IPS-18c (cell line): ENCODE results near the gene VAMP2.

ENCODE experiments used
- H3K4me3 ChIP-seq: 2 replicates; pipeline ENCODE4 v1.7.0; 2013; ENCODE audit warnings: low read depth, mild to moderate bottlenecking, low read length, moderate library complexity; ENCODE audit not compliant: insufficient read depth
- H3K9me3 ChIP-seq: one replicate; pipeline ENCODE4 v1.6.1; 2013; ENCODE audit warnings: mild to moderate bottlenecking, low read length, moderate library complexity; ENCODE audit not compliant: control insufficient read depth, insufficient read depth

The VAMP2 gene

GRCh38 chr17:8160224-8160577 lies 2.5 kb downstream of the VAMP2 start:
- H3K4me3 ChIP-seq, result no peak overlapping the region
- no peaks in the 10 kb centered on the region for H3K9me3 ChIP-seq

GRCh38 chr17:8159459-8160223 lies 3.1 kb downstream of the VAMP2 start:
- H3K4me3 ChIP-seq, result no peak overlapping the region
- H3K9me3 ChIP-seq, result no peaks in the 10 kb centered on the region

- Histone ChIP-seq H3K9me3 (no peaks in the 10 kb centered on the region), H3K4me3 (no peak overlapping the region)
Observed at GRCh38 chr17:8159032-8159400, 3.7 kb downstream of the VAMP2 start.

- H3K4me3 ChIP-seq, result no peak overlapping the region
- no peaks in the 10 kb centered on the region for H3K9me3 ChIP-seq
Observed at GRCh38 chr17:8158267-8159031, 4.3 kb downstream of the VAMP2 start.

- peak overlapping the region; percentile 84 for H3K4me3 ChIP-seq
- no peaks in the 10 kb centered on the region for H3K9me3 ChIP-seq
Observed at GRCh38 chr17:8156246-8156992, 6.3 kb downstream of the VAMP2 start.

- Histone ChIP-seq H3K9me3 (no peaks in the 10 kb centered on the region), H3K4me3 (peak overlapping the region; percentile 84)
Observed at GRCh38 chr17:8155996-8156245, 6.8 kb downstream of the VAMP2 start.

GRCh38 chr17:8155231-8155995 lies 7.3 kb downstream of the VAMP2 start:
- peak overlapping the region; percentile 84 for H3K4me3 ChIP-seq
- H3K9me3 ChIP-seq, result no peaks in the 10 kb centered on the region

GRCh38 chr17:8154608-8155155 lies 8.1 kb downstream of the VAMP2 start:
- Histone ChIP-seq H3K4me3 (peak overlapping the region; percentile 61), H3K9me3 (peaks cover 2% of the 10 kb centered on the region)

GRCh38 chr17:8153957-8154607 lies 8.7 kb downstream of the VAMP2 start:
- Histone ChIP-seq H3K9me3 (peaks cover 2% of the 10 kb centered on the region), H3K4me3 (peak overlapping the region; percentile 61)

GRCh38 chr17:8153525-8153956 lies 9.2 kb downstream of the VAMP2 start:
- no peak overlapping the region for H3K4me3 ChIP-seq
- peaks cover 2% of the 10 kb centered on the region for H3K9me3 ChIP-seq

- Histone ChIP-seq H3K4me3 (no peak overlapping the region), H3K9me3 (peaks cover 4% of the 10 kb centered on the region)
Observed at GRCh38 chr17:8153031-8153451, 9.7 kb downstream of the VAMP2 start.

GRCh38 chr17:8152112-8152775 lies 10.5 kb downstream of the VAMP2 start, which contains the start of gene PER1:
PER1 (minus strand) TSS chr17:8152404; CDS start chr17:8150706, 1,698 bp downstream.
- H3K4me3 ChIP-seq, result peak within 1 kb of the TSS; percentile 85
- H3K9me3 ChIP-seq, result peaks cover 4% of the 10 kb centered on the region

GRCh38 chr17:8151641-8152111 lies 11.1 kb downstream of the VAMP2 start:
- peak overlapping the region; percentile 85 for H3K4me3 ChIP-seq
- peaks cover 4% of the 10 kb centered on the region for H3K9me3 ChIP-seq

GRCh38 chr17:8151120-8151640 lies 11.6 kb downstream of the VAMP2 start:
- H3K9me3 ChIP-seq, result peaks cover 4% of the 10 kb centered on the region
- H3K4me3 ChIP-seq, result peak overlapping the region; percentile 85

GRCh38 chr17:8150194-8151119 lies 12.3 kb downstream of the VAMP2 start:
- Histone ChIP-seq H3K9me3 (peaks cover 4% of the 10 kb centered on the region), H3K4me3 (peak overlapping the region; percentile 85)
